Measurements from ENCODE around the gene EAF2. TPM values are rescaled to one million over a fixed set of nuclear protein-coding genes. Genes with fewer than 3 reads are reported as not detected.

The EAF2 gene
- polyA plus RNA-seq, 3 donors: 9.3 to 10.3 (median 9.4) TPM

Other genes starting within 250 kb of the EAF2 start
- gene FBXO40, start 241.8 kb upstream of the EAF2 start, polyA plus RNA-seq (ENCODE audit: insufficient read length in 3 of 3): under 1 TPM; 0.03 to 0.07 (median 0.06) TPM
- 1 to 10 TPM; 7.3 to 8.0 (median 7.4) TPM for gene HCLS1, start 174.3 kb upstream of the EAF2 start, polyA plus RNA-seq (ENCODE audit: insufficient read length in 3 of 3)
- 10 to 100 TPM; 78.3 to 90.9 (median 81.7) TPM for gene GOLGB1, start 85.5 kb upstream of the EAF2 start, polyA plus RNA-seq (ENCODE audit: insufficient read length in 3 of 3)
- gene IQCB1, start 149 bp upstream of the EAF2 start, polyA plus RNA-seq (ENCODE audit: insufficient read length in 3 of 3): 10 to 100 TPM; 32.9 to 45.4 (median 34.1) TPM
- gene SLC15A2, start 59.2 kb downstream of the EAF2 start, polyA plus RNA-seq (ENCODE audit: insufficient read length in 3 of 3): 10 to 100 TPM in 1 of 3 donors, 1 to 10 TPM in 2; 9.0 to 13.6 (median 9.8) TPM
- 1 to 10 TPM; 8.1 to 8.3 (median 8.2) TPM for gene ILDR1, start 187.0 kb downstream of the EAF2 start, polyA plus RNA-seq (ENCODE audit: insufficient read length in 3 of 3)
- gene CD86, start 220.2 kb downstream of the EAF2 start, polyA plus RNA-seq (ENCODE audit: insufficient read length in 3 of 3): 1 to 10 TPM; 1.7 to 2.5 (median 2.0) TPM